ENCODE results near the gene CELA2B.
"Not testable (repeated sequence)": the region's sequence is repeated elsewhere in the genome, so short reads cannot be mapped to it uniquely, and the experiment has no call there.

GRCh38 chr1:15484443-15484842, 8.5 kb downstream of the CELA2B start:
- not testable (repeated sequence) for TF ChIP-seq CTCF, POLR2A (IDR thresholded peaks at IDR 0.05)

All from heart left ventricle (tissue), 13 donors.